Measurements from ENCODE around the gene SLC25A6.

DNA sequence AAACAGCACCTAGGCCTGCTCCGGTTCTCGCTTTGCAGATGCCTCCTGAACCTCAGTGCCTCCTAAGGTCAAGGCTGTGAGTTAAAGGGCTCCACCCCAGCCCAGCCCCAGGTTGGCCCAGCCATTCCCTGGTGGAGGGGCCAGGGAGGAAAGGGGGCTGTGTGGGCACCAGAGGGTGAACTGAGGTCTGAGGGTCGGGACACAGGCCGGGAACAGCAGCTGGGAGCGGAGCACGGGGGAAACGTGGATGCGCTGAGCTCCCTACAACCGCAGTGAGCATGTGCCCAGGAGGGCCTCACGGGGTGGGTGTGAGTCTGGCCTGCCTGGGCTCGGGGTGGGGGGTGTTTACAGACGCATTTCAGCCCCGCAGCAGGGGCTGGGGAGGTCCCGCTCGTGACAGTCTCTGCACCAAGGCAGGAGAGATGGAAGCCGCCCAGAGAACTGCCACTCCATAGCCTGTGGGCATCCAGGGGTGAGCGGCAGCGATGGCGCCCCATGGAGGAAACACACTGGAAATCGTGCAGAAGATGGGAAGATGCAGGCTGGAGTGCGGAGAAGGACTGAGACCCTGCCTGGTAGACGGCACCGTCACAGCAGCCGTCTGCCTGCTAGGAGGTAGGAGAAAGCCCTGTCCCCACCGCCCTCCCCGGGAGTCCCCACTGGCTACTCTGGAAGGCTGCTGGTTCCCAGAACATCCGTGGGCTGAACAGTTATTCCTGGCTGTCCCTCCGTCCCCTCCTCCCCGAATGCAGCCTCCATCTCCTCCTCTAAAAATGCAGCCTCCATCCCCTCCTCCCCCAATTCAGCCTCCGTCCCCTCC lies 9.9 kb upstream of the SLC25A6 start:
- TF ChIP-seq, protein P1, sequence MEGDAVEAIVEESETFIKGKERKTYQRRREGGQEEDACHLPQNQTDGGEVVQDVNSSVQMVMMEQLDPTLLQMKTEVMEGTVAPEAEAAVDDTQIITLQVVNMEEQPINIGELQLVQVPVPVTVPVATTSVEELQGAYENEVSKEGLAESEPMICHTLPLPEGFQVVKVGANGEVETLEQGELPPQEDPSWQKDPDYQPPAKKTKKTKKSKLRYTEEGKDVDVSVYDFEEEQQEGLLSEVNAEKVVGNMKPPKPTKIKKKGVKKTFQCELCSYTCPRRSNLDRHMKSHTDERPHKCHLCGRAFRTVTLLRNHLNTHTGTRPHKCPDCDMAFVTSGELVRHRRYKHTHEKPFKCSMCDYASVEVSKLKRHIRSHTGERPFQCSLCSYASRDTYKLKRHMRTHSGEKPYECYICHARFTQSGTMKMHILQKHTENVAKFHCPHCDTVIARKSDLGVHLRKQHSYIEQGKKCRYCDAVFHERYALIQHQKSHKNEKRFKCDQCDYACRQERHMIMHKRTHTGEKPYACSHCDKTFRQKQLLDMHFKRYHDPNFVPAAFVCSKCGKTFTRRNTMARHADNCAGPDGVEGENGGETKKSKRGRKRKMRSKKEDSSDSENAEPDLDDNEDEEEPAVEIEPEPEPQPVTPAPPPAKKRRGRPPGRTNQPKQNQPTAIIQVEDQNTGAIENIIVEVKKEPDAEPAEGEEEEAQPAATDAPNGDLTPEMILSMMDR (optimal IDR thresholded peaks at IDR 0.05 in 1 of 3, IDR thresholded peaks at IDR 0.05 in 1 of 3, conservative IDR thresholded peaks at IDR 0.05 in 1 of 3; ENCODE audit: extremely low read depth in 1 of 3, insufficient read depth in 2 of 3, low read length in 3 of 3): no peak
- no peak for TF ChIP-seq EZH2 (IDR thresholded peaks at IDR 0.05; ENCODE audit: low read length)

All from keratinocyte (primary cell).